Muscle of leg (tissue), 16 donors: ENCODE data around the gene LETM1. TPM values are rescaled to one million over a fixed set of nuclear protein-coding genes. Genes with fewer than 3 reads are reported as not detected.
A peak's percentile ranks its signal among the peaks of the same experiment; 100 is the strongest.

ENCODE experiments used
- DNase-seq: peaks from one replicate; pipeline ENCODE4 v3.0.0; 2013
- H3K27ac ChIP-seq: one replicate; pipeline ENCODE4 v1.5.1; 2013; ENCODE audit warnings: mild to moderate bottlenecking, low read length, control low read depth
- H3K27me3 ChIP-seq: one replicate; pipeline ENCODE4 v1.6.1; 2013; ENCODE audit warnings: low read length; ENCODE audit not compliant: control insufficient read depth, insufficient read depth
- H3K36me3 ChIP-seq: one replicate; pipeline ENCODE4 v1.6.1; 2013; ENCODE audit warnings: low read length; ENCODE audit not compliant: control insufficient read depth, insufficient read depth
- H3K4me1 ChIP-seq: one replicate; pipeline ENCODE4 v1.6.1; 2013; ENCODE audit warnings: low read length; ENCODE audit not compliant: control insufficient read depth, insufficient read depth
- H3K4me3 ChIP-seq: one replicate; pipeline ENCODE4 v1.5.1; 2013; ENCODE audit warnings: low read length, control low read depth
- H3K9me3 ChIP-seq: replicated peaks from 2 replicates; pipeline ENCODE4 v1.6.1; 2013; ENCODE audit warnings: low read depth, low read length; ENCODE audit not compliant: control insufficient read depth
- WGBS: methylation state at CpG from one replicate; pipeline ENCODE4 v1.1.5; 2013; ENCODE audit warnings: missing lambda C conversion rate; ENCODE audit not compliant: insufficient coverage; 5-methylcytosine and 5-hydroxymethylcytosine counted together
- long read RNA-seq, 11 donors: transcript quantifications; one replicate each; lab custom pipeline, GENCODE V29; 2026
- polyA plus RNA-seq, 8 donors: library from polyadenylated mRNA; unstranded; fragments of 120-200 nt; gene quantifications; one replicate each; pipeline versions ENCODE4 v1.2.1 to v1.2.3, GENCODE V29; 2013; ENCODE audit warnings: inconsistent platforms in 1 of 8, low replicate concordance in 1 of 8; ENCODE audit not compliant: insufficient read length in 8 of 8, insufficient read depth in 1 of 8
- total RNA-seq: library from RNA; stranded (reverse); fragments of 120-200 nt; gene quantifications from one replicate; pipeline ENCODE4 v1.2.4, GENCODE V29; 2013

Gene LETM1
- total RNA-seq (13.4 TPM), polyA plus RNA-seq (10 to 100 TPM; 11.7 to 20.1 (median 16.0) TPM)
- long read RNA-seq, donor 1: 0 reads
- long read RNA-seq, donor 2: 0 reads
- long read RNA-seq, donor 3, full-length matches to known transcripts: 6 of 6 reads
- long read RNA-seq, donor 3, partial matches to known transcripts: 0 of 6 reads
- long read RNA-seq, donor 3, other reads (novel, unspliced or antisense): 0 of 6 reads
- long read RNA-seq, donor 4, full-length matches to known transcripts: 3 of 3 reads
- long read RNA-seq, donor 4, partial matches to known transcripts: 0 of 3 reads
- long read RNA-seq, donor 4, other reads (novel, unspliced or antisense): 0 of 3 reads
- long read RNA-seq, donor 5, full-length matches to known transcripts: 4 of 11 reads
- long read RNA-seq, donor 5, partial matches to known transcripts: 7 of 11 reads
- long read RNA-seq, donor 5, other reads (novel, unspliced or antisense): 0 of 11 reads
- long read RNA-seq, donor 6, full-length matches to known transcripts: 2 of 2 reads
- long read RNA-seq, donor 6, partial matches to known transcripts: 0 of 2 reads
- long read RNA-seq, donor 6, other reads (novel, unspliced or antisense): 0 of 2 reads
- long read RNA-seq, donor 7, full-length matches to known transcripts: 4 of 24 reads
- long read RNA-seq, donor 7, partial matches to known transcripts: 20 of 24 reads
- long read RNA-seq, donor 7, other reads (novel, unspliced or antisense): 0 of 24 reads
- long read RNA-seq, donor 8, partial matches to known transcripts: 0 of 1 reads
- long read RNA-seq, donor 8, other reads (novel, unspliced or antisense): 0 of 1 reads
- long read RNA-seq, donor 9, full-length matches to known transcripts: 1 of 1 reads
- long read RNA-seq, donor 9, partial matches to known transcripts: 0 of 1 reads
- long read RNA-seq, donor 9, other reads (novel, unspliced or antisense): 0 of 1 reads
- long read RNA-seq, donor 10, full-length matches to known transcripts: 3 of 9 reads
- long read RNA-seq, donor 10, partial matches to known transcripts: 6 of 9 reads
- long read RNA-seq, donor 10, other reads (novel, unspliced or antisense): 0 of 9 reads
- long read RNA-seq, donor 11, full-length matches to known transcripts: 3 of 3 reads
- long read RNA-seq, donor 11, partial matches to known transcripts: 0 of 3 reads
- long read RNA-seq, donor 11, other reads (novel, unspliced or antisense): 0 of 3 reads

DNA sequence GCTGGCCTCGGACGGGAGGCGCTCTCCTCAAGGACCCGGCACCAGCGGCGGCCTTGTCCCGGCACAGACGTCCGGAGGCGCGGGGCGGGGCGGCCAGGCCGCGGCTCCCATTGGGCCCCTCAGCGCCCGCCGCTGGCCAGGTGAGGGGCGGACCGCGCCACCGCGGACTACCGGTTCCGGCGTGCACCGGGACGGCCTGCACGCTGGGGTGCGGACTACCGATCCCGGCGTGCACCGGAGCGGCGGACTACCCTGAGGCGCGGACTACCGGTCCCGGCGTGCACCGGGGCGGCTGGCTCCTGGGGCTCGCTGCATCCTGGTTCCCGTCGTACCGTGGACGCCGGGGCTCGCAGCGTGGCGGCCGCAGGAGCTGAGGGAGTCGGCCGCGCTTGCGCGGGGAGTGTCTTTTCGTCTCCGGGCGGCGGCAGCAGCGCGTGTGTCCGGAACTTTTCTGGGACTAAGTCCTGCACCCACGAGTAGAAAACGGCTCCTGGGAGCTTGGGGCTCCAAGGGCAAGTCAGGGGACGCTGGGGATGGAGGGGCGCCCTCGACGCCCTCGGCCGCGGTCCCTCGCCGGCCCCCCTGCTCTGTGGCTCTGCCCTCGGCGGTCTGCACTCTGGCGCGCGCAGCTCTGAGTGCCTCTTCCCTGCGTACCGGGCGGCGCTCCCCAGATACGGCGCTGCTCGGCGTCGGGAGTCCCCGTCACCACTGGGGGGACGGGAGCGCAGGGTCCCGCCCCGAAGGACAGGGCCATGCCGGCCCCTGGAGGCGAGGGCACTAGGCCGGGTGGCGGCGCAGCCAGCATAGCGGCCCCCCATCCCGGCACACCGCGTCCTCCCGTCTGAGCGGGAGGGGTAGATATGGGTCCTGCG is at the start of gene LETM1:
Gene LETM1, minus strand, starts transcription at position 86 of the 872 bp plus-strand sequence. CDS start 206 bp downstream, outside the sequence.
- under 1% methylated on average over 107 of the region's 107 CpGs for WGBS

GRCh38 chr4:1904042-1904441 is 48.1 kb upstream of the LETM1 start:
- no CpG with 5 or more reads among the region's 3 CpGs for WGBS
- DNase-seq: no peak
- no peaks in the 10 kb centered on the region for H3K9me3 ChIP-seq
- H3K4me1 ChIP-seq: peaks cover 1% of the 10 kb centered on the region
- no peak overlapping the region for H3K27ac ChIP-seq
- no peak overlapping the region for H3K4me3 ChIP-seq
- no peaks in the 10 kb centered on the region for H3K27me3 ChIP-seq
- peaks cover 51% of the 10 kb centered on the region for H3K36me3 ChIP-seq

More for the DNA sequence above, at the start of gene LETM1:
- Histone ChIP-seq H3K27ac (peak within 1 kb of the TSS; percentile 72), H3K27me3 (no peaks in the 10 kb centered on the region), H3K36me3 (peaks cover 8% of the 10 kb centered on the region), H3K4me3 (peak within 1 kb of the TSS; percentile 88), H3K4me1 (peaks cover 29% of the 10 kb centered on the region), H3K9me3 (no peaks in the 10 kb centered on the region)
- peak; percentile 98 for DNase-seq

GRCh38 chr4:1903035-1903434 is 47.1 kb upstream of the LETM1 start:
- peaks cover 43% of the 10 kb centered on the region for H3K36me3 ChIP-seq

GRCh38 chr4:1902243-1902642 is 46.3 kb upstream of the LETM1 start:
- Histone ChIP-seq H3K9me3 (no peaks in the 10 kb centered on the region), H3K27me3 (no peaks in the 10 kb centered on the region), H3K4me3 (no peak overlapping the region), H3K36me3 (peaks cover 43% of the 10 kb centered on the region), H3K4me1 (peaks cover 2% of the 10 kb centered on the region), H3K27ac (no peak overlapping the region)
- DNase-seq: no peak
- no CpG with 5 or more reads among the region's 2 CpGs for WGBS

More at GRCh38 chr4:1903035-1903434, 47.1 kb upstream of the LETM1 start:
- no peak overlapping the region for H3K27ac ChIP-seq
- peaks cover 2% of the 10 kb centered on the region for H3K4me1 ChIP-seq
- no peaks in the 10 kb centered on the region for H3K27me3 ChIP-seq
- H3K4me3 ChIP-seq: no peak overlapping the region
- DNase-seq: no peak
- H3K9me3 ChIP-seq: no peaks in the 10 kb centered on the region
- WGBS: no CpG with 5 or more reads among the region's 1 CpG

GRCh38 chr4:1901127-1901526 is 45.2 kb upstream of the LETM1 start:
- peaks cover 2% of the 10 kb centered on the region for H3K4me1 ChIP-seq
- H3K4me3 ChIP-seq: no peak overlapping the region
- no peak overlapping the region for H3K27ac ChIP-seq
- H3K9me3 ChIP-seq: no peaks in the 10 kb centered on the region
- no peak for DNase-seq
- H3K36me3 ChIP-seq: peaks cover 43% of the 10 kb centered on the region
- H3K27me3 ChIP-seq: no peaks in the 10 kb centered on the region
- WGBS: 76% methylated on average over 6 of the region's 6 CpGs

- Histone ChIP-seq H3K4me1 (peaks cover 2% of the 10 kb centered on the region), H3K27me3 (no peaks in the 10 kb centered on the region), H3K27ac (no peak overlapping the region), H3K9me3 (no peaks in the 10 kb centered on the region), H3K36me3 (peaks cover 40% of the 10 kb centered on the region), H3K4me3 (no peak overlapping the region)
- DNase-seq: no peak
- WGBS: 78% methylated on average over 9 of the region's 16 CpGs
These were observed 44.7 kb upstream of the LETM1 start for GRCh38 chr4:1900624-1901023.

GRCh38 chr4:1900087-1900433 is 44.1 kb upstream of the LETM1 start:
- H3K4me1 ChIP-seq: peaks cover 2% of the 10 kb centered on the region
- H3K9me3 ChIP-seq: no peaks in the 10 kb centered on the region
- peaks cover 35% of the 10 kb centered on the region for H3K36me3 ChIP-seq
- no peak overlapping the region for H3K4me3 ChIP-seq
- no peaks in the 10 kb centered on the region for H3K27me3 ChIP-seq
- no peak overlapping the region for H3K27ac ChIP-seq
- DNase-seq: no peak

DNA sequence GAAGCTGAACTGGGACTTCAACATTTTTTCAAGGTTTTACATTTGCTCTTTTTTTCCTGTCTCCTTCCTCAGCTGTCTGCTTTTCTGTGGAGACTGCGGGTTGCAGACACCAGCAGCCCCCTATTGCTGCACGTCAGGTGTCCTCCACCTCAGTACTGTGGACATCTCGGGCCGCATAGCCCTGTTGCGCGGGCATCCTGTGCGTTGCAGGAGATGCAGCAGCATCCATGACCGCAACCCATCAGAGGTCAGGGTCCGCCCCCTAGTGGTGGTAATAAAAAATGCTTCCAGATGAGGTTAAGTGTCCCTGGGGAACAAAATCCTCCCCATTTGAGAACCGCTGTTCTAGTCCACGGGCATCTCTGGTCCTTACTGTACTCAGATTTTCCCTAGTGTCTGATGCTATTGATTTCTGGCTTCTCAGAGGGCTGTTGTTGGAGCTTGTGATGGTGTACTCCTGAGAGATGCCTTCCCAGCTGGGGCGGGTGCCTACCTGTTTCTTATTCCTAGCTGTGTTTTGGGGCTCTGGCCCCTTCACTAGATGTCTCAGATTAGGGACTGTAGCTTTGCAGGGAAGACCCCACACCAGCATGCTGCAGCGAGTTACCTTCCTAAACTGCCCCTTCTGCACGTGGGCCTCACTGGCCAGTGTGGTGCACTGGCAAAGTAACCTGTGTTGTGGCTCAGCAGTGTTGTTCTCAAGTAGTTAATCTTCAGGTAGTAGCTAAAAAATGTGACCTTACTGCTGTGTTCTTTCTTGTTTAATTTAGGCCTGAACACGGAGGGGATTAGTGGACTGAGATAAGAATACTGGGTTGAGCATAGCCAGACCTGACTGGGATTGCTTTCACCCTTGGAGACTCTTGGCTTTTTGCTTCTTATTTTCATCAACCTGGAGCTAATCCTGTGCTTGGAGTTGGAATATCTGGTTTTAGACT is 43.5 kb upstream of the LETM1 start:
- WGBS: 40% methylated on average over 5 of the region's 15 CpGs
- peak; percentile 83 for DNase-seq
- Histone ChIP-seq H3K9me3 (no peaks in the 10 kb centered on the region), H3K27ac (no peak overlapping the region), H3K4me3 (no peak overlapping the region), H3K4me1 (peaks cover 2% of the 10 kb centered on the region), H3K36me3 (peaks cover 35% of the 10 kb centered on the region), H3K27me3 (no peaks in the 10 kb centered on the region)
